ENCODE data around the gene PEPD.

GRCh38 chr19:33399081-33399744 lies 122.4 kb downstream of the PEPD start:
- TF ChIP-seq CTCF (IDR thresholded peaks at IDR 0.05; ENCODE audit: insufficient read depth, low read length) (no peak), GABPA (IDR thresholded peaks at IDR 0.05; ENCODE audit: low read depth) (no peak)

Measured in HL-60 (cell line).